ENCODE data around the gene MISP. TPM values are rescaled to one million over a fixed set of nuclear protein-coding genes. Genes with fewer than 3 reads are reported as not detected.

MISP gene
- total RNA-seq, 8 experiments from 2014 or later, result 0.13 to 0.61 (median 0.28) TPM

GRCh38 chr19:811506-812048 is 60.7 kb downstream of the MISP start:
- no peak overlapping the region for H3K27ac ChIP-seq
- no peak for ATAC-seq (replicated peaks in 6 of 8)
- no peak overlapping the region for H3K4me3 ChIP-seq
- 85 to 100% (median 94%) methylated on average over 2 to 15 of the region's 20 CpGs; no CpG with 5 or more reads in 2 of the 10 experiments for WGBS, 10 experiments
- in situ Hi-C loops (cut with MboI; ENCODE audit: low pct_unique_long_range_greater_than_20kb in 2 of 9, low sequenced_read_pairs in 9 of 9, unreplicated experiment in 9 of 9), result no loop called here
- H3K4me1 ChIP-seq (replicated peaks in 1 of 2), result no peaks in the 10 kb centered on the region

DNA sequence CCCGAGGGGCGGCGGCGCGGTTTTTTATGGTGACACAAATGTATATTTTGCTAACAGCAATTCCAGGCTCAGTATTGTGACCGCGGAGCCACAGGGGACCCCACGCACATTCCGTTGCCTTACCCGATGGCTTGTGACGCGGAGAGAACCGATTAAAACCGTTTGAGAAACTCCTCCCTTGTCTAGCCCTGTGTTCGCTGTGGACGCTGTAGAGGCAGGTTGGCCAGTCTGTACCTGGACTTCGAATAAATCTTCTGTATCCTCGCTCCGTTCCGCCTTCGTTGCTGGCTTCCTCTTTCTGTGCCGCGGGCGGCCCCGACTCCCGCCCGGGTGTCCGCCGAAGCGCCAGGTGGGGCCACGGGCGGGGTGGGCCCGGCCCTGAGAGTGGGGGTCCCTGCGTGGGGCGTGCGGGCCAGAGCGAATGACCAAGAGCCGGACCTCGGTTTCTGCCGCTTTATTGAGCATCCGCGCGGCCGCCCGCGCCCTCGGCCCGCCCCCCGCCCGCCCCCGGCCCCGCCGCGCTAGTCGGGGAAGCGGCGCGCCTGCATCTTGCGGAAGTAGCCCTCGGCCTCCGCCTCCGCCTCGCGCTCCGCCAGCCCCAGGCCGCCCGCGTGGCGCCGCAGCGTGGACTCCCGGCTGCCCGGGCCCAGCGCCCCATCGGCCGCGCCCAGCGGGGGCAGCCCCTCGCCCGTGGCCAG is 61.3 kb downstream of the MISP start:
- in situ Hi-C loops (cut with MboI; ENCODE audit: low pct_unique_long_range_greater_than_20kb in 2 of 9, low sequenced_read_pairs in 9 of 9, unreplicated experiment in 9 of 9), result no loop called here
- peak in 3 of 8 experiments; percentile 6 to 12 (median 7) for ATAC-seq (replicated peaks in 6 of 8)
- WGBS, 10 experiments, result 91 to 100% (median 94%) methylated on average over 1 to 20 of the region's 80 CpGs; no CpG with 5 or more reads in 3 of the 10 experiments

DNA sequence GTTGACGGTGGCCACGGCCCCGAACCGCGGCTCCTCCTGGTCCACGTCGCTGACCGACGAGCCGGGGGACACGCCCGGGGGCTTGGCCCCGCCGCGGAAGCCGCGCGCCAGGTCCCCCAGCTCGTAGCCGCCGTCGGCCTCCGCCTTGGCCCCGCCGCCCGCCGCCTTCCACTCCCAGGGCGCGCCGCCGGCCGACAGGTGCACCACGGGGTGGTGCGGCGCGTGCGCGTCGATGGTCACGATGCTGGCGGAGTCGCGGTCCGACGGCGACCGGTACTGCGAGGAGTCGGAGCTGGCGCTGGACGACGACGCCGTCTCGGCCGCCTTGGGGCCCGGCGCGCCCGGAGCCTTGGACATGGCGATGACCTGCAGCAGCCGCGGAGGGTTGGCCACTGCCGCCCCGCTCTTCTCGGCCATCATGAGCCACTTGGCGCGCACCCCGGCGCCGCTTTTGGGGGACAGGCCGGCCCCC is 61.9 kb downstream of the MISP start:
- in situ Hi-C loops (cut with MboI; ENCODE audit: low pct_unique_long_range_greater_than_20kb in 2 of 9, low sequenced_read_pairs in 9 of 9, unreplicated experiment in 9 of 9), result no loop called here
- ATAC-seq (replicated peaks in 6 of 8), result peak in 4 of 8 experiments; percentile 0 to 2 (median 2)

More for the DNA sequence above, 61.3 kb downstream of the MISP start:
- H3K4me1 ChIP-seq (replicated peaks in 1 of 2), result no peaks in the 10 kb centered on the region
- no peak overlapping the region for H3K27ac ChIP-seq
- no peak overlapping the region for H3K4me3 ChIP-seq

GRCh38 chr19:813219-814151 is 62.6 kb downstream of the MISP start:
- Histone ChIP-seq H3K4me1 (replicated peaks in 1 of 2) (no peaks in the 10 kb centered on the region), H3K4me3 (no peak overlapping the region), H3K27ac (no peak overlapping the region)
- in situ Hi-C loops (cut with MboI; ENCODE audit: low pct_unique_long_range_greater_than_20kb in 2 of 9, low sequenced_read_pairs in 9 of 9, unreplicated experiment in 9 of 9), result no loop called here
- WGBS, 10 experiments, result 98 to 100% methylated on average over 3 to 8 of the region's 87 CpGs; no CpG with 5 or more reads in 8 of the 10 experiments
- peak in 6 of 8 experiments; percentile 1 to 6 (median 2) for ATAC-seq (replicated peaks in 6 of 8)

More for the DNA sequence above, 61.9 kb downstream of the MISP start:
- Histone ChIP-seq H3K4me3 (no peak overlapping the region), H3K27ac (no peak overlapping the region), H3K4me1 (replicated peaks in 1 of 2) (no peaks in the 10 kb centered on the region)
- WGBS, 10 experiments, result 97 to 100% methylated on average over 6 to 13 of the region's 72 CpGs; no CpG with 5 or more reads in 8 of the 10 experiments

Other genes starting within 250 kb of the MISP start
- 10 to 100 TPM in 2 of 8 experiments, 1 to 10 TPM in 6; 5.2 to 15.1 (median 8.2) TPM for gene TPGS1, start 243.6 kb upstream of the MISP start, total RNA-seq
- 100 to 1,000 TPM in 1 of 8 experiments, 10 to 100 TPM in 7; 40.0 to 116 (median 71.6) TPM for gene CDC34, start 219.4 kb upstream of the MISP start, total RNA-seq
- gene GZMM, start 207.1 kb upstream of the MISP start, total RNA-seq, result under 1 TPM in 5 of 8 experiments, not detected in 3; 0.29 to 0.50 (median 0.33) TPM
- 1,000 to 10,000 TPM in 1 of 8 experiments, 100 to 1,000 TPM in 7; 219 to 1,638 (median 407) TPM for gene BSG, start 178.5 kb upstream of the MISP start, total RNA-seq
- 1 to 10 TPM in 5 of 8 experiments, under 1 TPM in 3; 0.31 to 8.1 (median 1.9) TPM for gene HCN2, start 161.2 kb upstream of the MISP start, total RNA-seq
- 10 to 100 TPM; 18.3 to 56.9 (median 33.5) TPM for gene POLRMT, start 117.6 kb upstream of the MISP start, total RNA-seq
- 1 to 10 TPM in 2 of 8 experiments, under 1 TPM in 6; 0.11 to 2.3 (median 0.51) TPM for gene FGF22, start 111.2 kb upstream of the MISP start, total RNA-seq
- gene RNF126, start 87.9 kb upstream of the MISP start, total RNA-seq, result 10 to 100 TPM in 7 of 8 experiments, 1 to 10 TPM in 1; 9.3 to 54.5 (median 22.7) TPM
- 10 to 100 TPM in 3 of 8 experiments, 1 to 10 TPM in 5; 5.6 to 36.8 (median 8.6) TPM for gene FSTL3, start 74.7 kb upstream of the MISP start, total RNA-seq
- gene PRSS57, start 55.7 kb upstream of the MISP start, total RNA-seq, result under 1 TPM in 4 of 8 experiments, not detected in 4; 0.11 to 0.90 (median 0.47) TPM
- 100 to 1,000 TPM in 2 of 8 experiments, 10 to 100 TPM in 5, 1 to 10 TPM in 1; 6.0 to 116 (median 70.4) TPM for gene PALM, start 42.2 kb upstream of the MISP start, total RNA-seq
- gene PTBP1, start 46.3 kb downstream of the MISP start, total RNA-seq, result 100 to 1,000 TPM in 4 of 8 experiments, 10 to 100 TPM in 4; 39.0 to 258 (median 109) TPM
- 10 to 100 TPM in 5 of 8 experiments, under 1 TPM in 3; 0.22 to 68.1 (median 43.3) TPM for gene PLPPR3, start 70.8 kb downstream of the MISP start, total RNA-seq
- gene AZU1, start 76.7 kb downstream of the MISP start, total RNA-seq, result 1 to 10 TPM in 1 of 8 experiments, under 1 TPM in 5, not detected in 2; 0.24 to 1.4 (median 0.71) TPM
- gene PRTN3, start 89.9 kb downstream of the MISP start, total RNA-seq, result 1 to 10 TPM in 1 of 8 experiments, under 1 TPM in 2, not detected in 5; 0.37 to 1.2 (median 0.54) TPM
- under 1 TPM in 1 of 8 experiments, not detected in 7; 0.32 TPM for gene ELANE, start 101.2 kb downstream of the MISP start, total RNA-seq
- gene CFD, start 108.6 kb downstream of the MISP start, total RNA-seq, result 10 to 100 TPM in 1 of 8 experiments, 1 to 10 TPM in 4, under 1 TPM in 3; 0.83 to 72.1 (median 1.6) TPM
- gene MED16, start 142.1 kb downstream of the MISP start, total RNA-seq, result 10 to 100 TPM; 15.0 to 44.1 (median 26.1) TPM
- under 1 TPM in 1 of 8 experiments, not detected in 7; under 0.01 TPM for gene RNU6-9, start 142.4 kb downstream of the MISP start, total RNA-seq
- 10 to 100 TPM; 25.7 to 35.6 (median 30.1) TPM for gene R3HDM4, start 162.1 kb downstream of the MISP start, total RNA-seq
- 1 to 10 TPM in 2 of 8 experiments, under 1 TPM in 5, not detected in 1; 0.24 to 2.1 (median 0.64) TPM for gene KISS1R, start 166.2 kb downstream of the MISP start, total RNA-seq
- gene ARID3A, start 174.9 kb downstream of the MISP start, total RNA-seq, result 10 to 100 TPM in 4 of 8 experiments, 1 to 10 TPM in 4; 5.8 to 22.6 (median 10.3) TPM
- 10 to 100 TPM; 23.8 to 64.7 (median 36.2) TPM for gene WDR18, start 233.2 kb downstream of the MISP start, total RNA-seq
- 1 to 10 TPM in 1 of 8 experiments, under 1 TPM in 6, not detected in 1; 0.08 to 1.1 (median 0.28) TPM for gene GRIN3B, start 249.3 kb downstream of the MISP start, total RNA-seq